ENCODE results near the gene ABCA7.

DNA sequence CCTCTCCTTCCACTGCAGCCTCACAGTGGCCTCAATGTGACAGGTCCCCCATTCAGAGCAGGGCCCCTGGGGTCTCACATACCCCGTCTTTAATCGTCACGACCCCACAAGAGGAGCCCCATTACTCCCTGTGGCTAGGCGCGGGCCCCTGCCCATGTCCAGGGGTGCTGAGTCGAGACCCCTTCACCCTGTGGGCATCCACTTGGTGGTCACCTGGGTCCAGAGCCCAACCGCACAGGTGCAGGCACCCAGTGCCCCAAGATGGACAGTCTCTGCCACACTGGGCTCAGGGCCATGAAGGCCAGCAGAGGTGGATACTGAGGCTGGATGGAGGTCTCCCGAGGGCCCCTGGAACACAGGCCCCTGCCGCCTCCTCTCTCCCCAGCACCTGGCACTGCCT, 22.0 kb upstream of the ABCA7 start:
- TF ChIP-seq, protein P1, sequence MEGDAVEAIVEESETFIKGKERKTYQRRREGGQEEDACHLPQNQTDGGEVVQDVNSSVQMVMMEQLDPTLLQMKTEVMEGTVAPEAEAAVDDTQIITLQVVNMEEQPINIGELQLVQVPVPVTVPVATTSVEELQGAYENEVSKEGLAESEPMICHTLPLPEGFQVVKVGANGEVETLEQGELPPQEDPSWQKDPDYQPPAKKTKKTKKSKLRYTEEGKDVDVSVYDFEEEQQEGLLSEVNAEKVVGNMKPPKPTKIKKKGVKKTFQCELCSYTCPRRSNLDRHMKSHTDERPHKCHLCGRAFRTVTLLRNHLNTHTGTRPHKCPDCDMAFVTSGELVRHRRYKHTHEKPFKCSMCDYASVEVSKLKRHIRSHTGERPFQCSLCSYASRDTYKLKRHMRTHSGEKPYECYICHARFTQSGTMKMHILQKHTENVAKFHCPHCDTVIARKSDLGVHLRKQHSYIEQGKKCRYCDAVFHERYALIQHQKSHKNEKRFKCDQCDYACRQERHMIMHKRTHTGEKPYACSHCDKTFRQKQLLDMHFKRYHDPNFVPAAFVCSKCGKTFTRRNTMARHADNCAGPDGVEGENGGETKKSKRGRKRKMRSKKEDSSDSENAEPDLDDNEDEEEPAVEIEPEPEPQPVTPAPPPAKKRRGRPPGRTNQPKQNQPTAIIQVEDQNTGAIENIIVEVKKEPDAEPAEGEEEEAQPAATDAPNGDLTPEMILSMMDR (IDR thresholded peaks at IDR 0.05), result no peak
- TF ChIP-seq POLR2A (IDR thresholded peaks at IDR 0.05), result no peak

All from testis (tissue), 2 donors.